Measurements from ENCODE around the gene SAMM50.

GRCh38 chr22:43955883-43956782 is 891 bp downstream of the SAMM50 start:
- no peak for TF ChIP-seq CTCF (IDR thresholded peaks at IDR 0.05)
- TF ChIP-seq POLR2A (IDR thresholded peaks at IDR 0.05), result no peak
- TF ChIP-seq POLR2AphosphoS5 (IDR thresholded peaks at IDR 0.05; ENCODE audit: insufficient read depth in 1 of 2, low read depth in 1 of 2), result no peak
